Skin epidermis (tissue), 12 donors: ENCODE results near the gene SIK2.
A peak's percentile ranks its signal among the peaks of the same experiment; 100 is the strongest.
"Not testable (repeated sequence)": the region's sequence is repeated elsewhere in the genome, so short reads cannot be mapped to it uniquely, and the experiment has no call there.

Experiments
- H3K27ac ChIP-seq, 21 experiments: fragments of 200-600 bp; sonication (generic) in 11 of 21; one replicate each; pipeline ENCODE4 v1.5.0; 2020; ENCODE audit warnings: mild to moderate bottlenecking in 3 of 21, inconsistent platforms in 2 of 21, moderate library complexity in 2 of 21
- H3K4me3 ChIP-seq, 7 experiments: fragments of 200-600 bp; sonication (generic) in 2 of 7; one replicate each; pipeline ENCODE4 v1.5.0; 2020; ENCODE audit warnings: inconsistent platforms in 2 of 7, mild to moderate bottlenecking in 2 of 7, moderate library complexity in 1 of 7

SIK2 gene

DNA sequence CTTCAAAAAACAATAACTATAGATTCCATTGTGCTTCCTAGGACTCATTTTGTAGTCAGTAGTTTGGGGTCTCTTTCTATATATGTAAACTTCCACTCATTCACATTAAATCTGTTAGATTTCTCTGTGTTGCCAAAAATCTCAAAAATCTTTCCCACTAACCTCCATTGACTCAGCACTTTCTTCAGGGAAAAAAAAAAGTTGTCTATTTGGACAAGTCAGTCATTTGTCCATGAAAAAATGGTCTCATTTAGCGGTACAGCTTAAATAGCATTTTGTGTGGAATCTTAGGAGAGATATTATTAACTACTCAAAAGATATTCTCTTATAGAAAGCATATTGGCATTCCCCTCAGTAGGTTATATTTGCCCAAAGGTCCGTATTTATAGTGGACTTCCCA, 82.0 kb downstream of the SIK2 start:
- H3K4me3 ChIP-seq: no peak overlapping the region
- no peak overlapping the region for H3K27ac ChIP-seq

DNA sequence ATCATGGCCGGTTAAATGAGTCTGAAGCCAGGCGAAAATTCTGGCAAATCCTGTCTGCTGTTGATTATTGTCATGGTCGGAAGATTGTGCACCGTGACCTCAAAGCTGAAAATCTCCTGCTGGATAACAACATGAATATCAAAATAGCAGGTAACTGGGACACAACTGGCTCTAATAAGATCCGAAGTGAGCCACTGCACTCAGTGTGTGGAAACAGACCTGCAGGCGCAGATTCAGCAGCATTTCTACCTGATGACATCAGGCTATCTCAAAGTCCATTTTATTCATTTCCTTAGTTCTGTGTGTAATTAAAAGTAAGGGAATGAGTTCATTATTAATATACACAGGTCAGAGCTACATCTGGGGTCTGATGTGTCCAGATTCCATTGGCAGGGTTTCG, 85.8 kb downstream of the SIK2 start:
- Histone ChIP-seq H3K27ac (no peak overlapping the region), H3K4me3 (no peak overlapping the region)

DNA sequence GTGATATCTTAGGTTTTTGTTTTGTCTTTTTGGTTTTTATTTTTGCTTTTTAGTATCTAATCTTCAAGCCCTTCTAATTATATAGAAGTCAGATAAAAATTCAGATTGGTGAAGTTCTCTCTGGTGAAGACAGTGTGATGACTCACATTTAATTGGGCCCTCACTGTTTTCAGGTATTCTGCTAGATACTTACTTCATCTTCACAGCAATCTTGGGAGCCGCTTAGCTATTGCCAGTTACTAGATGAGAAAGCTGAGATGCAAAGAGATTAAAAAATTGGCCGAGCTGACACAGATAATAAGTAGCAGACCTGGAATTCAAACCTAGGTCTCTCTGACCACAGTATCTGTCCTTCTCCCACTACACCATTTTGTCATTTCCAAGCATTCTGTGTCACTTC, 88.9 kb downstream of the SIK2 start:
- Histone ChIP-seq H3K4me3 (no peak overlapping the region), H3K27ac (no peak overlapping the region)

DNA sequence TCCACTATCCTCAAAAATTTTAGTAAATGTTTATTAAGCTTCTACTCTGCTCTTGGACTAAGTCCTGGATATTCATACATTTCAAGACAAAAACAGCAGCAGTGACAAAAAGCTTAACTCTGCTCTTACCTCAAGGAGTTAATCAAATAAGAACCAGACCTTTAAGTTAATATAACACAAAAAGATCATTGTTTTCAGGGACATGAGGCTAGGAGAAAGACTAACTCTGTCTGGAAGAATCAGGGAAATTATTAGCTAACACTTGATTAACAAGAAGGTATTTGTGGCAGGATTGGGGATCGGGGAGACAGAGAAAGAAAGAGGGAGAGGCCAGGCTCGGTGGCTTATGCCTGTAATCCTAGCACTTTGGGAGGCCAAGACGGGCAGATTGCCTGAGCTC, 89.5 kb downstream of the SIK2 start:
- no peak overlapping the region for H3K27ac ChIP-seq
- H3K4me3 ChIP-seq: no peak overlapping the region

DNA sequence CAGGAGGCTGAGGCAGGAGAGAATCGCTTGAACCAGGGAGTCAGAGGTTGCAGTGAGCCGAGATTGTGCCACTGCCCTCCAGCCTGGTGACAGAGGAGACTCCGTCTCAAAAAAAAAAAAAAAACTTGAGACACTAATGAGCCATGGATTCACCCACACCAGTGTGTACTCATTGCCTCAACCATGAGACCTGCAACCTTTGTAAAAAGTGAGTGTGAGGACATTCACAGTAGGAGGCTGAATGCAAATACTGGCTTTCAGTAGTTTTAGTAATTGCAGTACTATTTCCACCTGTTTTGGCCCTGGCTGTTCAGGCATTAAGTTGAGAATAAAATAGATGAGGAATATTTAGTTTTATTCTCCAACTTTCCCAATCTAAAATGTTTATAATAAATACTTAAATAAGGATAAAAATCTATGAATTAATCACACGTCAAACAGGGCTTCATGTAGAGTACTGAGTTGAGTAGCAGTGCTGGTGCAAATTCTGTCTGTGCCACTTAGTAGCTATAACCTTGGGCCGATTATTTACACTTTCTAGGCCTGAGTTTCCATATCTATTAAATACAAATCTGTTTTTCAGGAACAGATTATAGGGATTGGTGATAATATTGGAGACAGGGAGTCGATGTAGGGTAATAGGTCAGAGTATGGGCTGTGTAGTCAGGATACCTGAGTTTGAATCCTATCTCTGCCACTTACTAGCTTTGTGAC, 91.1 kb downstream of the SIK2 start:
- Histone ChIP-seq H3K27ac (peak overlapping the region in 2 of 21 experiments; percentile 3 to 12), H3K4me3 (no peak overlapping the region)

DNA sequence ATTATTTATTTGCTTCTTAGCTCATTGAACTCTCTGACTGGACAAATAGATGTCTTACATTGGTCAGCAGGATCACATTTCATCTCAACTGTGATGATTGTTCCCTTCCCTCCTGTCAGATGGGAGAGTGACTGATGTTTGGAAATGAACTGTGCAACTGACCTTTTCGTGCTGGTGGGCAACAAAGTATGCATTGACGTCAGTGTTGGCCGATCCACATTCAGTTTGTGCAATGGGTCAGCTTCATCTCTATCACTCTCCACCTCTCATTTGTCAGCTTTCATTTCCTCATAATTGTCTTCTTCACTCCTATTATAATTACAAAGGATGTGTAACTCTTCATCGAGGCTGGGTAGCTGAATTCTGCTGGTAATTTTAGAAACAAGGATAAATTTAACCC, 92.6 kb downstream of the SIK2 start:
- Histone ChIP-seq H3K27ac (no peak overlapping the region), H3K4me3 (no peak overlapping the region)

DNA sequence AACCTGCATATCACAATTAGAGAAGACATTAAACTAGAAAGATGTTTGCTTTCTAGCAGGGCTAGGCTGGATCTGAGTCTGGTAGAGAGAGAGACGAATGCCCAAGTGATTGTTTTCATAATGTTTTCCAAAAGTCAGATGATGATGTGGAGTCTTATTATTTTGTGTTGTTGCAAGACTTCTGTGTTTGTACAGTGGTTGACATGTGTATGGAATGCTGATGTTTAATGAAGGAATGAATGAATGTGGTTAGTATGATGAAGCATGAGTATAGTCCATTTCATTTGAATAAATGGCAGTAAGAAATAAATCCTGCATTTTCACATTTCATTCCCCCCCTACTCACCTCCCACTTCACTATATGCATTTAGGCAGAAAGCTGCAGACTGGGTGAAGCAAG, 94.3 kb downstream of the SIK2 start:
- no peak overlapping the region for H3K4me3 ChIP-seq
- no peak overlapping the region for H3K27ac ChIP-seq

DNA sequence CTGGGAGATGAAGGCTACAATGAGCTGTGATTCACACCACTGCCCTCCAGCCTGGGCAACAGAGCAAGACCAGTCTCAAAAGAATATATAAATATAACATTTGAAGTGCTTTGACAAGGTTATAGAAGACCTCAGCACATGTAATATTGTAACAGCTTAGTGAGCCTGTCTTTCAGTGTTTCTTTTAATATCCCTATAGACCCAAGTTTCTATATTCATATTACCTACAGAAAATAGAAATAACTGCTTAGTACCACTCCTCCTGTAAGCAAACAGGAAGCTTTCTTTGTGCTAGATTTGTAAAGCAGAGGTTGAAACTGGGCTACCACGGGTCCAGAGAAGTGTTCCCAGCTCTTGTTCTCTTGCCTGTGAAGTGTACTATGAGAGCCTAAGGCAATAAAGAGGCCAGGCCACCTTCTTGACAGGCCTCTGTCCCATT, 95.7 kb downstream of the SIK2 start:
- Histone ChIP-seq H3K27ac (no peak overlapping the region), H3K4me3 (no peak overlapping the region)

DNA sequence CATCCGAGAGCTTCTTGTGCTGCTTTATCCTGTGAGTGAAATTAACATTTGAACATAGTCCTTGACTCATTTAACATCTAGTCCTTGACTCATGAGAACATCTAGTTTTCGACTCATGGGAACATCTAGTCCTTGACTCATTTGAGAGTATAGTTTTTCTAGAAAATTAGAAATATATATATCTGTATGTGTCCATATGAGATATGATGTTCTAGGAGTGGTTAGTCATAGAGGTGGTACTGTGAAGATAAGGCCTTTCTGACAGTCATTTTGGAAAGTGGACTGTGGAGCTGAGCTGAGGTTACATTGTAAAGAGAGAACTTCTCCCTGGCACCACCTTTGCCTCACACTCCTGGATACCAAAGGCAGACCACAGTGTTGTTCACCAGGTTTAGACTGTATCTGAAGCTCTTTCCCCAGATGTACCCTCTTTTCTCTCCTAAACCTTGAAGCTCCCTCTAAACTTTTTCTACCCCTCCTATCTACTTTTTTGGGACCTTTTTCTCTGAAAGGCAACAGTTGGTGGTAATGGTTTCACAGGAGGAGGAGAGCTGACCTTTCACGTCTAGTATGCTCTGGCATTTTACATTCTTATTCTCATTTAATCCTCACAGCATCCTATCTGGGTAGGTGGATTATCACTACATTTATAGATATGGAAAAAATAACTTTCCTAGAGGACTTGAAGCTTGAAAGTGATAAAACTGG, 96.8 kb downstream of the SIK2 start:
- Histone ChIP-seq H3K27ac (no peak overlapping the region), H3K4me3 (no peak overlapping the region)

DNA sequence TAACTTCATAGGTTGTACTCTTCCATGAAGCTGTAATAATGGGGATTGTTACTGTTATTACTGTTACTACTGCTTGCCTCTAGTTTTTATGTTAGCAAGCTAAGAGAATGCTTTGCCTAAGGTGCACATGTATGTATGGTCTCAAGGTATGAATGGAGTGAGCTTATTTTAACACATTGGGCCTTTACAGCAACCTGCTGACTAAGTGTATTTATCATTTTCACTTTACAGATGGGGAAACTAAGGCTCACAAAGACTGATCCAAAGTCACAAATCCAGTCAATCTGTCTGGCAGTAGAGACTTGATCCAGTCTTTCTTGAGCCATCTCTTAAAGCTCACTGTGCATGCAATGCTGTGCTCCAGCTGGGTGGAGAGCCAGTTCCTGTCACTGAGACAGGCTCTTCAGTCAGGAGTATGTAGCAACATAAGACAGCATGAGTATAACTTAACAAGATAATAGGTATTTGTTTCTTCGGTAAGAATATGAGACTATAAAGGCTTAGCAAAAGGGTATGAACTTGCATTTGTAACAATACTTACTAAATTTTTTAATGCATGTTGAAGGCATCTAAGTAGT, 97.4 kb downstream of the SIK2 start:
- no peak overlapping the region for H3K4me3 ChIP-seq
- no peak overlapping the region for H3K27ac ChIP-seq

DNA sequence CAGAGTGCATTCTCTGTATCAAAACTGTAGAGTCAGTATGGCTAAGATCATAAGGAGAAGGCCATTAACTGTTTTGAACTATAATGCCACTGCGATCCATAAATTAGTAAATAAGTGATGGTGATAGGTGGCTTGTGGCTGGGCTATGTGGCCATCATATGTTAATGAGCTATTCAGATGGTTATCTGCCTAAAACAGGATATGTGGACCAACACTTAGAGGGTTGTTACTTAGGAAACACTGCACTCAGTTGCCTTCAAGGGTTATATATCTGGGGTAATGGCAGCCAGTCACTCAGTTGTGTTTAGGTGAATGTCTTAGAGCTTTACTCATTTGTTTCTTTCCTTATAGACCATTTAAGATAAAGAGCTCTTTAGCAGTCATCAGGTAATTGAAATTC, 97.9 kb downstream of the SIK2 start:
- Histone ChIP-seq H3K4me3 (no peak overlapping the region), H3K27ac (no peak overlapping the region)

DNA sequence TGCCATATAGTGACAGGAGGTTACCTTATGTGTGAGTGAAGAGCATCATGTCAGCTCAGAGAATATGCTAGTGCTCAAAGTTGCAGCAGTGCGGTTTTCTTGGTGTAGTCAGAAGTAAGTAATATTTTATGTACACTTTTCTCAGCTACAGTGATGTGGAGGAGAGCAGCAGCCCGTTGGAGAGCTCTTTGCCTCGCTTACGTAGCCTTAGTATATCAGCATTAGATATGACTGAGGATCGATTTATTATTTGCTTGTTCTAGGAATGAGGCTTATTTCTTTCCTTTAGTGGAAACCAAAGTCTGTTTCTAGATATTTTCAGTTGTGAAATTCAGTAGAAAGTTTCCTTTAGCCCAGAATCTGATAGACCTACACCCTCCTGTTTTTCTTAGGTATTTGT, 100.4 kb downstream of the SIK2 start:
- Histone ChIP-seq H3K27ac (no peak overlapping the region), H3K4me3 (no peak overlapping the region)

DNA sequence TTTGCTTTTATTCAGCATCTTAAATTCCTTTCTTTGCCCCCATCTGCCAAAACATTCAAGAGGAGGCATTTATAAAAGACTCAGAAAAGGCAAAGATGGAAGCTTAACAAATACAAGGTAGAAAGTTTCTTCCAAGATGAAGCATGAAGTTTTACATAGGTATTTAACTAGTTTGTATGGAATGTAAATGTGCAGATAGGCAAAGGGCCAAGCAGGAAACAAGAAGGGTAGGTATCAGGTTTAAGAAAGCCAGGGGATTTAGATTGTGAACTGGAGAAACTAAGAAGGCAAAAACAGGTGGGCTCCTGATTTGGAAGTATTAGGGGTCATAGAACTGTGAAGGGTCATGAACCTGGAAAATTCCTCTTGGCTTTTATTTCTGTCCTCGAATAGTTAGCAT, 101.3 kb downstream of the SIK2 start:
- Histone ChIP-seq H3K27ac (no peak overlapping the region), H3K4me3 (no peak overlapping the region)

DNA sequence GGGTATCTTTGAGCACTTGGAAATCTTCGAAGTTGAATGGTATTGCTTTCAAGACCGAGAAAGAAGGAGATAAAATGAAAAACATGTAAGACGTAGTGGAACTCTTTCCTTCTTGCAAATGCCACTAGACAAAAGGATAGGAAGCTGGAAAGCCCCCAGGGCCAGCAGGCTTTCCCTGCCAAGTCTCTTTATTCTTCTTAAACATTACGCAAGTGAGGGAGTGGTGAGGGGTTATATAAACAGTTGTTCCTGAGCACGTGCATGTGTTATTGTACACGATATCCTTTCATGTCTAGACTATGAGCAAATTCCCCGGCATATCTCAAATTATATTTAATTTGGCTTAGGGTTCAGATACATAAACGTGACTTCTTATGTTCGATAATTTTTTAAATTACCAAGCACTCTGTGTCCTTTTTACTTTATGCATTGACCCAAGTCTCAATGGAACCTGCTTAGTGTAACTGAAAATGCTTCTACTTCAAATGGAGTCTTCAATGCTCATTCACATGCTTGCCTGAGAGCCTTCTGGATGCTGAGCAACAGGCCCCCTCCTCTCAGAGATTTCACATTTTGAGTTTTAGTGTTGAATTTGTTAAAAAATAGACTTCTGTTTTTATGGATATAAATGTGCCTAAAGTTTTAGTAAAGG, 104.9 kb downstream of the SIK2 start:
- Histone ChIP-seq H3K4me3 (no peak overlapping the region), H3K27ac (peak overlapping the region in 7 of 21 experiments; percentile 7 to 81 (median 61))

DNA sequence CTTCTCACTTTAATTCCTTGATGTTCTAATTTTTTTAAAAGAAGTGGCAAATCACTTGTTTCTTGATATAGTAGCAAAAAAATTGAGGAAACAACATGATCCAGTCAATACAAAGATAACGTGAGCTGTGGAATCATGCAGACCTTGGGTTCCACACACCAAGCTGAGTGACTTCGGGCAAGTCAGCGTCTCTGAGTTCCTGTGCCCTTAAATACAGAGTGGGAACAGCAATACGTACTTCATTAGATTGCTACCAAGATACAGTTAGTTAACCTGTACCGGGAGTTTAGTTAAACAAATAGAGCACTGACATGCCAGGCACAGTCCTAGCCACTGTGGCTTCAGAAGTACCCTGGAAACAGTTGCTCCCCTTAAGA, 105.4 kb downstream of the SIK2 start:
- no peak overlapping the region for H3K4me3 ChIP-seq
- H3K27ac ChIP-seq: peak overlapping the region in 4 of 21 experiments; percentile 0 to 55 (median 28)

DNA sequence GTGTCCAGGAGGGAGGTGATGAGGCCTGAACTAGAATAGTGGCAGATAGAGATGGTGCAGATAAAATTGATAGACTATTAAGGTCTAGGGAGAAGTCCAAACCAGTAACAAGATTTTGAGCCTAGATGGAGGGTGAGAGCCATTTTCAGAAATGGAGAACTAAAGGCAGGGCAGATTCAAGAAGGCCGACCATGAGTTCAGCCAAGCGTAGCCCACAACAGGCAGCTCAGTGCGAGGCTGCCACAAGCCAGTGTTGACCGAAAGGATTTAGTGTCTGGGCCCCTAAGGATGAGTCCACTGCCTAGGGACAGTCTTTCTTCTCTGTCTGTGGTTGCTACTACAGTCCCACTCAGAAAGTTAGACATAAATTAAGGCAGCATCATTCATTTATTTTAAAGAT, 112.3 kb downstream of the SIK2 start:
- no peak overlapping the region for H3K4me3 ChIP-seq
- no peak overlapping the region for H3K27ac ChIP-seq

DNA sequence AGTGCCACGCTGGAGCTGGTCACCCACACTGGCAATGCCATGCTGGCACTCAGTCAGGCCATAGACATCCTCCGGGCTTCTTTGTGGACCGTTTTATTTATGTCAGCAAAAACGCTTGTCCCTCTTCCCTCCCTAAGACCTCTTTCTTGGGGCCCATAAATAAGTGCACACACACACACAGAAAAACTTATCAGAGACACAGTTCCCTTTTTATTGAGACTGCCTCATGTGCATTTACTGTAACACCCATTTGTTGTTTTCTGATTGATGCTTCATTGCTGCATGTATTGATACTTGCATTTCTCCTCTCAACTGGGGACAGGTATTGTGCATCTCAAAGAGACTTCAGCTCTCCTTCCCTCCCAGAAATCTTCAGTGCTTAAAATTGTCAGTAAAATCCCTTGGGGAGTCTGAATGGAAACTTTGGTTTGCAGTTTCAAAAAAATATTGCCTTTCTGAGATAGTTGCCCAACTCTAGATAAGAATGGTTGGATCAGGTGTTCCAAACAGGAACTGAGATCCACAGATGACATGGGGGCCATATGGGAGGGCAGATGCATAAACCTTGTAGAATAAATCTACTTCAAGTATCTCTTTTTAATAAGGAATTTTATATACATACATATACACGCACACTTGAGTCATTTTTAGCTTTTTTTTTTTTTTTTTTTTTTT, 113.0 kb downstream of the SIK2 start:
- Histone ChIP-seq H3K4me3 (no peak overlapping the region), H3K27ac (no peak overlapping the region)

DNA sequence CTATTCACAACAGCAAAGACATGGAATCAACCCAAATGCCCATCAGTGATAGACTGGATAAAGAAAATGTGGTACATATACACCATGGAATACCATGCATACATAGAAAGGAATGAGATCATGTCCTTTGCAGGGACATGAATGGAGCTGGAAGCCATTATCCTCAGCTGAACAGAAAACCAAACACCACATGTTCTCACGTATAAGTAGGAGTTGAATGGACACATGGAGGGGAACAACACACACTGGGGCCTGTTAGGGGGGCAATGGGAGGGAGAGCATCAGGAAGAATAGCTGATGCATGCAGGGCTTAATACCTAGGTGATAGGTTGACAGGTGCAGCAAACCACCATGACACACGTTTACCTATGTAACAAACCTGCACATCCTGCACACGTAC, 115.4 kb downstream of the SIK2 start:
- peak overlapping the region in 1 of 21 experiments; percentile 25 for H3K27ac ChIP-seq
- H3K4me3 ChIP-seq: not testable (repeated sequence)

DNA sequence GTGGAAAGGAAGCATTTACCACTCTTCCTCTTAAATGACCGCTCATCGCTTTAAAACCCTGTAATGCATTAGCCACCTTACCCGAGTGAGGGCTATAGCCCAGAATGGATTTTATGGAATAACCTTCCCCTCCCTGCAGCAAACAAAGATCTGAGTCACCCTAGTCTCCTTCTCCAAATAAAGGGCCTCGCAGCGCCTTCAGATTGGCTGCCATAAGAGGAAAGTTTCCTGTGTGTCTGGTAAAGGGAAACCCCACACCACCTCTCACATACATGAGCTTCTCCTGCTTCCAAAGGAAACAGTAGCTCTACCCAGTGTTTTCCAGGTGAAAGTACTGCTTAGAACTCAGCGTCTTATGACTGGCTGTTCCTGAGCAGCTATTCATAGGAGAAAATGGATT, 116.2 kb downstream of the SIK2 start:
- peak overlapping the region in 10 of 21 experiments; percentile 7 to 68 (median 34) for H3K27ac ChIP-seq
- no peak overlapping the region for H3K4me3 ChIP-seq

DNA sequence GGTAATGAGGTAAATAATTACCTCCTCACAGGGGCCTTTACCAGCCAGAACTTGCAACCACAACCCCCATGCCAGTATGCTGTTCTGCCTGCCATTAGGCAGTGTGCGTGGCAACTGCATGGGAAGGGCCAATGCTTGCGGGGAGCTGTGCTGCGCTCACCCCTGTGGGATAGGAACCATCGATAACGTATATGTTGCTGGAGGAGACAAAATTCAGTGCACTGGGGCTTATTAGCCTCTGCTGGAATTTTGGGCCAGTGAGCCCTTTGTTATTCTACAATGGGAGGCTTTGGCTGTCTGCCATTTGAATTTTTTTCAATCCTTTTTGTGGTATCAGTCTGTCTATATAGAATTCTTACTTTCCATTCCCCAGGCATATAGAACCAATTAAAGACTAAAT, 116.6 kb downstream of the SIK2 start:
- Histone ChIP-seq H3K27ac (peak overlapping the region in 11 of 21 experiments; percentile 10 to 71 (median 35)), H3K4me3 (no peak overlapping the region)
